ENCODE measurements around the gene SUN1.
"Not testable (repeated sequence)": the region's sequence is repeated elsewhere in the genome, so short reads cannot be mapped to it uniquely, and the experiment has no call there.

The SUN1 gene

DNA sequence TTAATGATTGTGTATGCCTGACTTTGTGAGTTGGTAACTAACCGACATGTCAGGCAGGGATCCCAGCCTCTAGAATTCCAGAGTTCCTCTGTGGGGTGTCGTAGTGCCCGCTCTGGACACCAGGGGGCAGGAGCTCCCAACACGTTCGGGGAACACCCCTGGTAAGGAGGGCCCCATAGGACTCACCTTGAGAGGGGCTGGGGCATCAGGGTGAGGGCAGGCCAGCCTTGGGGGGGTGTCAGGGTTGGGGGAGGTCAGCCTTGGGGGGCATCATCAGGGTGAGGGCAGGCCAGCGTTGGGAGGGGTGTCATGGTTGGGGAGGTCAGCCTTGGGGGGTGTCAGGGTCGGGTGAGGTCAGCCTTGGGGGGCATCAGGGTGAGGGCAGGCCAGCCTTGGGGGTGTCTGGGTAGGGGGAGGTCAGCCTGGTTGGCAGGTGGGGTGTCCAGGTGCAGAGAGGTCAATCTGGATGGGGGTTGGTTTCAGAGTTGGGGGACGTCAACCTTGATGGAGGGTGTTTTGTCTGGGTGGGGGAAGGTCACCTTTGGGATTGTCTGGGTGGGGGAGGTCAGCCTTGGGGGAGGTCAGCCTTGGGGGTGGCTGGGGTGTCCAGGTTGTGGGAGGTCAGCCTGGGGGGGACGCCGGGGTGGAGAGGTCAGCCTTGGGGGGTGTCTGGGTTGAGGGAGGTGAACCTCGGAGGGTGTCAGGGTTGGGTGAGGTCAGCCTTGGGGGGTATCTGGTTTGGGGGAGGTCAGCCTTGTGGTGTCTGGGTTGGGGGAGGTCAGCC, 45.6 kb upstream of the SUN1 start:
- no peak overlapping the region for H3K27ac ChIP-seq
- TF ChIP-seq, protein P1, sequence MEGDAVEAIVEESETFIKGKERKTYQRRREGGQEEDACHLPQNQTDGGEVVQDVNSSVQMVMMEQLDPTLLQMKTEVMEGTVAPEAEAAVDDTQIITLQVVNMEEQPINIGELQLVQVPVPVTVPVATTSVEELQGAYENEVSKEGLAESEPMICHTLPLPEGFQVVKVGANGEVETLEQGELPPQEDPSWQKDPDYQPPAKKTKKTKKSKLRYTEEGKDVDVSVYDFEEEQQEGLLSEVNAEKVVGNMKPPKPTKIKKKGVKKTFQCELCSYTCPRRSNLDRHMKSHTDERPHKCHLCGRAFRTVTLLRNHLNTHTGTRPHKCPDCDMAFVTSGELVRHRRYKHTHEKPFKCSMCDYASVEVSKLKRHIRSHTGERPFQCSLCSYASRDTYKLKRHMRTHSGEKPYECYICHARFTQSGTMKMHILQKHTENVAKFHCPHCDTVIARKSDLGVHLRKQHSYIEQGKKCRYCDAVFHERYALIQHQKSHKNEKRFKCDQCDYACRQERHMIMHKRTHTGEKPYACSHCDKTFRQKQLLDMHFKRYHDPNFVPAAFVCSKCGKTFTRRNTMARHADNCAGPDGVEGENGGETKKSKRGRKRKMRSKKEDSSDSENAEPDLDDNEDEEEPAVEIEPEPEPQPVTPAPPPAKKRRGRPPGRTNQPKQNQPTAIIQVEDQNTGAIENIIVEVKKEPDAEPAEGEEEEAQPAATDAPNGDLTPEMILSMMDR (IDR thresholded peaks at IDR 0.05; ENCODE audit: low read depth, low read length, missing control alignments), result peak; percentile 94
- in situ Hi-C loops (cut with HindIII; ENCODE audit: low pct_ligation_motif_present, low sequenced_read_pairs), result no loop called here
- no peak overlapping the region for H3K4me3 ChIP-seq (ENCODE audit: low read depth, low read length)
- DNase-seq, result peak; percentile 44
- H3K27me3 ChIP-seq (replicated peaks), result no peaks in the 10 kb centered on the region
- H3K36me3 ChIP-seq (replicated peaks), result peaks cover 21% of the 10 kb centered on the region

DNA sequence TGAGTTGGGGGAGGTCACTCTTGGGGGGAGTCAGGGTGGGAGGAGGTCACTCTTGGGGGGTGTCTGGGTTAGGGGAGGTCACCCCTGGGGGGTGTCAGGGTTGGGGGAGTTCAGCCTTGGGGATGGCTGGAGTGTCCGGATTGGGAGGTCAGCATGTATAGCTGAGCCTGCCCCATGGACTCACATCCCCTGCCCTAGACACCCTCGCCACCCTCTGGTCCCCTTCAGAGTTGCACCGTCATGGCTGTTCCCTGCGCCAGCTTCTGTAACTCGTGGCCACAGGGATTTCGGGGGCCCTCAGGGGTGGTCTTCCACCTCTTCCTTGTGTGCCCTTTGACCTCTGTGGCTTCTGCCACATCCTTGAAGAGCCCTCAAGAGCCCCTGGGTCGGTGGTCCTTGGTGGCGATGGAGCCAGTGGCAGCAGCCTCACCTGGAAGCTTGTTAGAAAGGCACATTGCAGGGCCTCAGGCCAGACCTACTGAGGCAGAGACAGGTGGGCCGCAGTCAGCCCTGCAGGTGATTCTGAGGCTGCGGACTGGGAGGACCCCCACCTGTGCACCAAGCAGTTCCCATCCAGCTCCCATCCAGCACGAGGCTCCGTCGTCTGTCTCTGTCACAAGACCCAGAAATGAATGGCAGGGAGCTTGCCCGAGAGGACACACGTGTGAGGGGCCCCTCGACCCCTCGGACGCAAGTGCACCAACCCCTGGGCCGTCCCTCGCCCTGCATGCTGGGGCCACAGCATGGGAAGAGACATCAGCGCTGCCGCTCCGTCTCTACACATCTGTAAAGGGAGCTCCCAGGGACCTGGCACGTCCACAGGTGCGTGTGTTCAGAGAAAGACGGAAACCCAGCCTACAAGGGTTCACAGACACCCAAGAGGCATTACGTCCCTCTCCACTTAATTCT, 44.7 kb upstream of the SUN1 start:
- DNase-seq, result no peak
- H3K27me3 ChIP-seq (replicated peaks), result no peaks in the 10 kb centered on the region
- no peak overlapping the region for H3K27ac ChIP-seq
- in situ Hi-C loops (cut with HindIII; ENCODE audit: low pct_ligation_motif_present, low sequenced_read_pairs), result no loop called here
- TF ChIP-seq, protein P1 (IDR thresholded peaks at IDR 0.05; ENCODE audit: low read depth, low read length, missing control alignments), result peak; percentile 22
- peaks cover 21% of the 10 kb centered on the region for H3K36me3 ChIP-seq (replicated peaks)
- H3K4me3 ChIP-seq (ENCODE audit: low read depth, low read length), result no peak overlapping the region

DNA sequence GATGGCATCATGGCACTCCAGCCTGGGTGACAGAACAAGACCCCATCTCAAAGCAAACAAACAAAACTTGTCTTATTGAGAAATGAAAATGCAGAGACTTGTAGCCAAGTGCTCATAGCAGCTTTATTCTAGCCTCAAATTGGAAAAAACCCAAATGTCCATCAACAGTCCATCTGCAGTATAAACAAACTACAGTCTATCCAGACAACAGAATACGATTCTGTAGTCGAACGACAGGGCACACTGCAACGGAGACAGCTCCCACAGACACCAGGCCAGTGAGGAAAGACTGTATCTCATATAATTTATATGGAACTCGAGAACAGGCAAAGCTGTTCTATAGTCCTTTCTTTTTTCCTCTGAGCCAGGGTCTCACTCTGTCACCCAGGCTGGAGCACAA, 40.8 kb upstream of the SUN1 start:
- Histone ChIP-seq H3K36me3 (replicated peaks) (peaks cover 2% of the 10 kb centered on the region), H3K4me3 (ENCODE audit: low read depth, low read length) (no peak overlapping the region), H3K27ac (no peak overlapping the region), H3K27me3 (replicated peaks) (no peaks in the 10 kb centered on the region)
- TF ChIP-seq, protein P1 (IDR thresholded peaks at IDR 0.05; ENCODE audit: low read depth, low read length, missing control alignments), result no peak
- in situ Hi-C loops (cut with HindIII; ENCODE audit: low pct_ligation_motif_present, low sequenced_read_pairs), result no loop called here
- DNase-seq, result no peak

DNA sequence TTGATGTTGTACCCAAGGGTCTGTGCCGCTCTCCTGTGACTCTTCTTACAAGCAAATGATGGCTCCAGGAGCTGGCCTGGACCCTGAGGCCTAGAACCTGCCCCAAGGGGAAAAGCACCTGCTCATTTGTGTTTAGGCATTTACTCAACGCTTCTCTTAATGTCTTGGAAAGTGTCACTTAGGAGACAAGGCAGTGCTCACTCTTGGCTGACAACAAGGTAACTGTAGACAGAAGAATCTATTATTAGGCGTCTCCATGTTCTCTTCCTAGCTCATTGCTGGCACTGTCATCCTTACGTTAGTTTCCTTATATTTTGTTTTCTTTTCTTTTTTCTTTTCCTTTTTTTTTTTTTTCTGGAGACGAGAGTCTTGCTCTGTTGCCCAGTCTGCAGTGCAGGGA, 38.1 kb upstream of the SUN1 start:
- H3K27ac ChIP-seq, result no peak overlapping the region
- no peak overlapping the region for H3K4me3 ChIP-seq (ENCODE audit: low read depth, low read length)
- TF ChIP-seq, protein P1 (IDR thresholded peaks at IDR 0.05; ENCODE audit: low read depth, low read length, missing control alignments), result no peak
- in situ Hi-C loops (cut with HindIII; ENCODE audit: low pct_ligation_motif_present, low sequenced_read_pairs), result no loop called here
- H3K27me3 ChIP-seq (replicated peaks), result no peaks in the 10 kb centered on the region
- no peaks in the 10 kb centered on the region for H3K36me3 ChIP-seq (replicated peaks)
- DNase-seq, result no peak

DNA sequence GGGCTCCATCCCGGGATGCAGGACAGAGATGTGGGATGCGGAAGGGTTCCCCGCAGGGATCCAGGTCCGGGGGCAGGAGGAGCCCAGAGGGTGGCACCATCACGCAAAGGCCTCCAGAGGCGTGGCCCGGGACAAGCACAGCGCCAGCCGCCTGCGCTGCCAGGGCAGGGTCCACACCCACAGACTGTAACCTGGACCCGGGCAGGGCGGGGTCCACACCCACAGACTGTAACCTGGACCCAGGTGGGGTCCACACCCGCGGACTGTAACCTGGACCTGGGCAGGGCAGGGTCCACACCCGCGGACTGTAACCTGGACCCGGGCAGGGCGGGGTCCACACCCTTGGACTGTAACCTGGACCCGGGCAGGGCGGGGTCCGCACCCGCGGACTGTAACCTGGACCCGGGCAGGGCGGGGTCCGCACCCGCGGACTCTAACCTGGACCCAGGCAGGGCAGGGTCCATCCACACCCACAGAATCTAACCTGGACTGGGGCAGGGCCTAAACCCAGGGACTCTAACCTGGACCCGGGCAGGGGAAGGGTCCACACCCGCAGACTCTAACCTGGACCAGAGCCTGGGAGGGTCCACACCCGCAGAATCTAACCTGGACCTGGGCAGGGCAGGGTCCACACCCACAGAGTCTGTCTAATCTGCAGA, 37.5 kb upstream of the SUN1 start:
- no peak for DNase-seq
- TF ChIP-seq, protein P1 (IDR thresholded peaks at IDR 0.05; ENCODE audit: low read depth, low read length, missing control alignments), result no peak
- in situ Hi-C loops (cut with HindIII; ENCODE audit: low pct_ligation_motif_present, low sequenced_read_pairs), result no loop called here
- H3K36me3 ChIP-seq (replicated peaks), result no peaks in the 10 kb centered on the region
- no peak overlapping the region for H3K4me3 ChIP-seq (ENCODE audit: low read depth, low read length)
- H3K27ac ChIP-seq, result no peak overlapping the region
- no peaks in the 10 kb centered on the region for H3K27me3 ChIP-seq (replicated peaks)

DNA sequence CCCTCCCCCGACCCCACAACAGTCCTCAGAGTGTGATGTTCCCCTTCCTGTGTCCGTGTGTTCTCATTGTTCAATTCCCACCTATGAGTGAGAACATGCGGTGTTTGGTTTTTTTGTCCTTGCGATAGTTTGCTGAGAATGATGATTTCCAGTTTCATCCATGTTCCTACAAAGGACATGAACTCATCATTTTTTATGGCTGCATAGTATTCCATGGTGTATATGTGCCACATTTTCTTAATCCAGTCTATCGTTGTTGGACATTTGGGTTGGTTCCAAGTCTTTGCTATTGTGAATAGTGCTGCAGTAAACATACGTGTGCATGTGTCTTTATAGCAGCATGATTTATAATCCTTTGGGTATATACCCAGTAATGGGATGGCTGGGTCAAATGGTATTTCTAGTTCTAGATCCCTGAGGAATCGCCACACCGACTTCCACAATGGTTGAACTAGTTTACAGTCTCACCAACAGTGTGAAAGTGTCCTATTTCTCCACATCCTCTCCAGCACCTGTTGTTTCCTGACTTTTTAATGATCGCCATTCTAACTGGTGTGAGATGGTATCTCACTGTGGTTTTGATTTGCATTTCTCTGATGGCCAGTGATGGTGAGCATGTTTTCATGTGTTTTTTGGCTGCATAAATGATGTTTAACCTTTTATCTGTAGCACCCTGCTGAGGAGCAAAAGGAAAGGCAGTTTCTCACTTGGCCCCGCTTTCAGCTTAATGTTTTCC, 35.7 kb upstream of the SUN1 start:
- H3K27me3 ChIP-seq (replicated peaks); H3K27ac ChIP-seq; in situ Hi-C loops (cut with HindIII; ENCODE audit: low pct_ligation_motif_present, low sequenced_read_pairs); H3K4me3 ChIP-seq (ENCODE audit: low read depth, low read length); DNase-seq; H3K36me3 ChIP-seq (replicated peaks): not testable (repeated sequence)
